GM19239 (cell line): ENCODE measurements around the gene TIAM1.
A peak's percentile ranks its signal among the peaks of the same experiment; 100 is the strongest.

Experiments
- DNase-seq: peaks from one replicate; pipeline ENCODE4 v3.0.0; 2011; ENCODE audit warnings: low spot score; ENCODE audit not compliant: insufficient read length
- FAIRE-seq: peaks from 2 replicates; lab custom pipeline; 2011; peaks lifted over from hg19 to GRCh38; lab: Jason Lieb, UNC

Gene TIAM1

DNA sequence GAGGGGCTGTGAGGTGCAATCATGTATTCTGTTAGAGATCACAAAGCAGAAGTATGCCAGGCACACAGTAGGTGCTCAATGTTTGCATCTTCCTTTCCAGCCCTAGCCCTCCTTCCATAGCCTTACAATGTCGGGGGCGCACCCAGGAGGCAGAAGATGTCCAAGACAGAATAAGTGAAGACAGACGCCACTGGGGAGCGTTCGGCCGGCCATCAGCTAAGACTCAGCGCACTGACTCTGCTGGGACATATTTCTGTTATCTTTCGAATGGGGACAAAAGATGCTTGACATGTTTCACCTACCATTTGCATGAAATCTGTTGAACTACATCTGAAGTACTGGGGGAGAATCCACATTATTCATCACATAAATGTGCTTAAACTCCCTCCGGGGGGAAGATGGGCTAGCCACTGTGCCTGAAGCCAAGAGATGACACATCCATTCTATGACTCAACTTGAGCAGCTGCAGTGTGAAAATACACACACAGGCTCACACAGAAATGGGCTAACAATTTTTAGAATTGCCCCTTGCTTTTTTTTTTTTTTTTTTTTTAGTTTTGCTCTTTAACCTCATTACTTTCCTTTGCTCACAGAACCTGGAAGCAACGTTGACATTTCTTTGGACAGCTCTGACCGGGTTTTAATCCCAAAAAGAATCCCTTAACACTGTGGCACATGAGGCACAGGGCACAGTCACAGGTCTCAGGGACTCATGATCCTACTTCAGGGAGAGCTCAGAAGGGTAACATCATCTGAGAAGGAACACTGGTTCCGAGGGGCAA is 7.9 kb downstream of the TIAM1 start:
- DNase-seq (no peak), FAIRE-seq (no peak)

DNA sequence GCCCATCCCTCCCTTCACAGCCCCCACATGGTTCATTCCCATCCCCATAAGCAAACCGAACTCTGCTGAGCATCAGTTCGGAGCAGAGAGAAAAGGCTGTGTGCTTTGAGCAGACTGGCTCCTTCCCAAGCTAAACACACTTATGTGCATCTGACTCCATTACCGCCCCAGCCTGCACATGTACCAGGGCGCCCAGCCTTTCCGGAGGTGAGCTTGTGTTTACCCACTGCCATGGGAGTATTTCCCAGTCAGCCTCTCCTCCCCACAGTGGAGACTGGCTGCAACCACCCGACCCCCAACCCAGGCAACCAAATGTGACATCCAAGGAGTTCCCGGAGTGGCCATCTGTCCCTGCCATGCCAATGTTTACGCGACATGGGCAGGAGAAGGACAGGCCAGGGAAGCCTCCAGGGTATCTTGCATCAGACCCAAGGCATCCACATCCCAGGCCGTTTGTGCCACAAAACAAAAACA is 9.4 kb downstream of the TIAM1 start:
- DNase-seq, result no peak
- FAIRE-seq, result no peak

DNA sequence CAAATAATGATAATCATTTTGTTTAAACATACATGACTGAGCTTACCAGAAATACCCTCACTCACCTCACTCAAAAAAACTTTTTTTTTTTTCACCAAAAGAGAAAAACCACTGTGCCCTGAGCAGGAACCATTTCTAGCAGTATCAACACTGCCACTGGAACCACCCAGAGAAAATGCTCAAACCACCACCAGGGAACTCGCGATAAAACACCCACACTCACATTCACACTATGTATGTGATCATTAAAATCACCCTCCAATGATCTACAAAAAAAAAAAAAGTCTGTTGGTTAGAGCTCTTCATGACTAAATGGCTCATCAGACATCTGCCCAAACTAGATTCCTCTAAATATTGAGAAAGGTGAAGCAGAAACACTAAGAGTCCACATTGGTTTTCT is 11.5 kb downstream of the TIAM1 start:
- FAIRE-seq, result no peak

DNA sequence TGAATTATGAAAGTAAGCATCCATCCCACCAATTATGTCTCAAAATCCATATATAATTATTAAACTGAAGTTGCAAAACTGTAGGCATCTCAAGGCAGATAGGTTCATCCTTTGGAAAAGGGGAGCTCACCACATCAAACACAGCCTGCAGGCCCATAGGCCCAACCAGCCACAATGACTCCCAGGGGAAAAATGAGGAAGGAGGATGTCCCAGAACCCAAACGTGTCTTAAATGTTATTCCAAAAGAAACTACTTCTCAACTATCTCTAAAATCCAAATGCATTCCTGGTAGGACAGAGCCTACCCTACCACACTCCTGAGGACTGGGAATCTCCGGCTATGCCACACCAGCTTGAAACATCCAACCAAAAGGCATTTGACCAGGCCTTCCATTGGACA is 12.8 kb downstream of the TIAM1 start:
- no peak for FAIRE-seq
- DNase-seq, result no peak

More for the DNA sequence above, 11.5 kb downstream of the TIAM1 start:
- no peak for DNase-seq

DNA sequence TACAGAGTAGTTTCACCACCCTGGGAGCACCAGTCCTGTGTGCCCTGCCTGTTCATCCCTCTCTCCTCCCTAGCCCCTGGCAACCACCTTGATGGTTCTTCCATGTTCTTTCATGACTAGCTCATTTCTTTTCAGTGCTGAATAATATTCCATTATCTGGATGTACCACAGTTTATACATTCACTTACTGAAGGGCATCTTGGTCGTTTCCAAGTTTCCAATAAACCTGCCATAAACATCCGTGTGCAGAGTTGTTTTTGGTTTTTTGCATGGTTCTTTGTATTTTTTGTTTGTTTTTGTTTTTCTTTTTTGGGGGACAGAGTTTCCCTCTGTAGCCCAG is 13.9 kb downstream of the TIAM1 start:
- no peak for FAIRE-seq
- DNase-seq, result no peak

DNA sequence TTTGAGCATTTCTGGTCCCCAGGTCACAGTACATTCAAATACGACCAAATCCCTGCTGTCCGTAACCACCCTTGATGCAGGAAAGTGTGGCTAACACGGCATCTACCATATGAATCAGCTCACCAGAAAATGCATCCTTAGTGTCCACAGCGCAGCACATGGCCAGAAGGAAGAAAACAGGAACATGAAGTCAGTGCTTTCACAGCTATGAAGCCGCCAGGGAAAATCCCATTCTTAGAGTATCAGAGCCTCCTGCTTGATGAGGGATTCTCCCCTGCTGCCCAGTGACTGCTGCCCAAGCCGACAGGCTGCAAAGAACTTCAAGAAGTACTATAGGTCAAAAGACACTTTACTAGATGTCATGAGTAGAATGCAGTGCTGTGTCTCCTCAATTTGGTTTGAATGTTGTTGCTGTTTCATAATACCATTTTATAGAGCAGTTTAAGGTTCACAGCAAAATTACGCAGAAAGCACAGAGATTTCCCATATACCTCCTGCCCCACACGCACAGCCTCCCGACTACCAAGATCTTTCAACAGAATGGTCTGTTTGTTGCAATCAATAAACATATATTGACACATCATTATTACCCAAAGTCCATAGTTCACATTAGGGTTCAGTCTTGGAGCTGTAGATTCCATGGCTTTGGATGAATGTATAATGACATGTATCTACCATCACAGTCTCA is 14.5 kb downstream of the TIAM1 start:
- FAIRE-seq (no peak), DNase-seq (no peak)

DNA sequence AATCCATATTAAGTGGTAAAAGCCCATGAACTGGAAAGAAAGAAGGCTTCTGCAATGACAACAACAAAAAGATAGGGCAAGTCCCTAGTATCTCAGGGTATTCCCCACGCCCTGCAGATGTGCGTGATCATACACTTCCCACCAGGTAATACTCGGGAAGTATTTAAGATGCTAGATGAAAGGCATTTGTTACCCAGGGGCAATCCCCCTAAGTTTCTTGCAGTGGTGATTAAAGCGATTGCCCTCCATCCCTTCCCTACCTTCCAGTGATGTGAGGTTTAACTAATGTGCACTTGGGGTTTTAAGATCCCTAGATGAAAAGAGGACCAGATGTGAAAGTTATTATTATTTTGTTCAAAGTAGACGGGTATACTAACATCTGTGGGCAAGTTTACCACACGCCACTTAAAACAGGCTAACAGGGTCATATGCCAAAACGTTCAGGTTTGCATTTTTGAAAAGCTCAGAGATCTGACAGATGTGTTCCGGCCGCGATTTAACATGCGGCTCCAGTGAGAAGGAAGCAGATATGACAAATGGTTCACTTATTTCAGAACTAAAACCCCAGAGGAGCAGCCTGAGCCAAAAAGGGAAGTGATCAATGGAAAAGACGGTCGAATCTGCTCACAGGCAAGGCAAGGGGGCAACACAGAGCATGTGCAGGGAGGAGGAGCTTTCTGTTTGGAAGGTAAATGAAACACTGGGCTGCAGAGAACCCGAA is 17.4 kb downstream of the TIAM1 start:
- DNase-seq (peak; percentile 74), FAIRE-seq (peak; percentile 99)

DNA sequence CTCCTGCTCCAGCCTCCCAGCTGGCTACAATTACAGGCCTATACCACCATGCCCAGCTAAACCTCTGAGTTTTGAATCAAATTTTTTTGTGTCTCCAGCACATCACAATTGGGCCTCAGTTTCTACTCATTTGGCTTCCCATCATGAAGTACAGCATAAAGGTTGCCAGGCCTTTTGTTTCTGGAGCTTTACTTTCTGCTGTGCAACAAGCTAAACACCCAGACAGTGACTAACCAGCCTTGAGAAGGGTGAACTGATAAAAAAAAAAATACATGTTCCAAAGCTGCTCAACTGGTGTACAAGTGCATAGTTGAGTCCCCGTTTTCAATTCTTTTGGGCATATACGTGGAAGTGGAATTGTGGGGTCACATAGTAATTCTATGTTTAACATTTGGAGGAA is 25.1 kb downstream of the TIAM1 start:
- FAIRE-seq (no peak), DNase-seq (no peak)

DNA sequence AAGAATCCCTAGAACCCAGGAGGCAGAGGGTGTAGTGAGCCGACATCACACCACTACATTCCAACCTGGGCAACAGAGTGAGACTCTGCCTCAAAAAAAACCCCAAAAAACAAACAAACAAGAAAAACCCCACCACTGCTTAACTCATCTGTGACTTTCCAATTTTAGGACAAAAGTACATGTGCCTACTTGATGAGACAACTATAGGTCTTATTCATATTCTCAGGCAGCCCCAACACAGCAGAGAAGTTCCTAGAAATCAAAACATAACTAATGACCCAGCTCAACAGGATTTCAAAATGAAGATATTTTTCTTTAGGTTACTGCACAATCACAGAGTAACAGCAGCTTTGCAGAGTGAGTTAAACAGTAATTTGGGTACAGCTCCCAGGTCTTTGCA is 26.4 kb downstream of the TIAM1 start:
- DNase-seq (no peak), FAIRE-seq (no peak)

DNA sequence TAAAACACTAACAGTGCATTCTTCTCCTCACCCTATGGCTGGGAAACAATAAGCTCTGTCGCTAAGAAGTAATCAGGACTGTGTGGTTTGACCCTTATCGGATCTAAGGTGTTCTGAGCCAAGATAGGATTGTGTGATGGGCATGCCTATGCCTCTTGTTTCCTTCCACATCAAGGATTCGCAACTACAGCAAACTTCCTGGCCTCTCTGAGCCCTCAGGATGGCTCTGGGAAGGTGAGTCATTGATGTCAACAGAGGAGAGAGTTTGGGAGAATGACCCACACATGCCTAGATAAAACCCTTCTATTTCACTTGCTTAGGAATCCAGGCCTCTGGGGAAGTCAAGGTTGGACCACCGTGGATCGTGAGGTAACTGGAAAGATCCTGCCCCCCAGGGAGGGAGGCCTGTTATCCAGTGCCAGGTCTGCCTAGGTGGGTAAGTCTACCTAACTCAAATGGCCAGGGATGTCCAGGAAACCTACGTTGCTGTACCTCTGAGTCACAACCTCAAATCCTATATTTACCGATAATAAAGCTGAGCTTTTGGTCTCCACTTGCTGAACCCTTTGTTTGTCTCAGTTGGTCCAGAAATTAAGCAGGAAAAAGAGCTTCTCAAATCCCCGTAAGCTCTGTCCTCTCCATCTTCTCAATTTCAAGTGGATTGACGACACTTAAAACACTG is 27.4 kb downstream of the TIAM1 start:
- DNase-seq (no peak), FAIRE-seq (no peak)

DNA sequence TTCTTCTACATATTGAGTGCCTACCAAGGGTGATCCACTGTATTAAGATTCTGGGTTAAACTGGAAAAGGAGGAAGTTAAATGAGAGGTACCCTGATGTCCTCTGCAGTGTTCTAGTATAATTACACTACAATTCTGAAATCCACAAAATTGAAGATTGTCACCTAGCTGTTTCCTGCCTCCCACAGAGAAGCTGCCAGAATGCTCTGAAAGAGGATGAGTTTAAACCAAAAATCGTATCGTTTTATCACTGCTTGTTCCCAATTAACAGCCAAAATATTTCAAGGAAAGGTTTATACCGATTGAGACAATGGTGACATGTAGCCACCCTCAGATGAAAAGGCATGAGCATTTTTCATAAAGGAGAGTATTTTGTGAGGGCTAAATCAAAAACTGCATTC is 28.0 kb downstream of the TIAM1 start:
- FAIRE-seq, result no peak
- no peak for DNase-seq

DNA sequence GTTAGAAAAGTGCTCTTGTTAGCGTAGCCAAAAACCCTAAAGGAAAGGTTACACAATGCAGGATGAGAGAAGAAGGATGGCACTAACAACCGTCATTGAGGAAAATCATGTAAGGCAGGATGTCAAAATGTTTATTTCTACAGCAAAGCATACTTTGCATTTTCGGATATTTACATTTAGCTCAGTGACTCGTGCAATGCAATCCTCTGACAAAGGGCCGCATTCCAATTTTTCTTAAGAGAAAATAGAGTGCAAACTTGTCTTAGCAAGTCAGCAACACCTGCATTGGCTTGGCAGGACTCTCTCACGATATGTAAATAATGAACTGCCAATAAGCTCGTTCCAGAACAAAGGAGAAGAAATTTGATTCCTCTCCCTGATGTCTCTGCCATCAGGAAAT is 33.3 kb downstream of the TIAM1 start:
- no peak for DNase-seq
- FAIRE-seq, result no peak

DNA sequence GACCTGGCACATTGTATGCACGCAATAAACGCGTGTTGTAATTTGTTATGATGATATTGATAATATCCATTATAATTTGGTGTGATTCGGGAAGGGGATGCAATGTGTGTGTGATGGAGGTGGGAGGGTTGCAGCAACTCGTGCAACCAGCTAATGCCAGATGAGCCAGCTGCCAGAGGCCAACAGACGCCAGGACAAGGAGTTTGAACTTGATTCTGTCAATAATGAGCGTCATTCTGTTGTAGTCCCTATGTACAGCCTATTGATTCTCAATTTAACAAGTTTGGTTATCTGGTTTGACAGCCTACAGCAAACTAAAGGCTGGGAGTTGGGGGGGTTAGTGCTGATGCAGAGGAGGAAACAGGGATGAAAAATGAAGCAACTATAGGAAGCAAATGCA is 35.5 kb downstream of the TIAM1 start:
- no peak for DNase-seq
- FAIRE-seq, result no peak

DNA sequence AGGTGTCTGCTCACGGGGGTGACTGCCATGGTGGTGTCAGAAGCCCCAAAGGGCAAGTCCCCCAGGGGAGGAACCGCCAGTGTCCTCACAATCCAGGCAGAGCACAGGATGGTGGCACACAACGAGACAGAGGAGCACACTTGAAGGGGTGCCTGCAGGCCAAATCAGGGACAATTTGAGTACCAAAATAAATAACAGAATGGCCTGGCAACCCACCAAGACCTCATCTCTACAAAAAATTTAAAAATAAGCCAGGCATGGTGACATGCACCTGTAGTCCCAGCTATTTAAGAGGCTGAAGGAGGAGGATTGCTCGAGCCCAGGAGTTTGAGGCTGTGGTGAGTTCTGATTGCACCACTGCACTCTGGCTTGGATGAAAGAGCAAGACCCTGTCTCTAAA is 38.2 kb downstream of the TIAM1 start:
- no peak for FAIRE-seq
- no peak for DNase-seq

DNA sequence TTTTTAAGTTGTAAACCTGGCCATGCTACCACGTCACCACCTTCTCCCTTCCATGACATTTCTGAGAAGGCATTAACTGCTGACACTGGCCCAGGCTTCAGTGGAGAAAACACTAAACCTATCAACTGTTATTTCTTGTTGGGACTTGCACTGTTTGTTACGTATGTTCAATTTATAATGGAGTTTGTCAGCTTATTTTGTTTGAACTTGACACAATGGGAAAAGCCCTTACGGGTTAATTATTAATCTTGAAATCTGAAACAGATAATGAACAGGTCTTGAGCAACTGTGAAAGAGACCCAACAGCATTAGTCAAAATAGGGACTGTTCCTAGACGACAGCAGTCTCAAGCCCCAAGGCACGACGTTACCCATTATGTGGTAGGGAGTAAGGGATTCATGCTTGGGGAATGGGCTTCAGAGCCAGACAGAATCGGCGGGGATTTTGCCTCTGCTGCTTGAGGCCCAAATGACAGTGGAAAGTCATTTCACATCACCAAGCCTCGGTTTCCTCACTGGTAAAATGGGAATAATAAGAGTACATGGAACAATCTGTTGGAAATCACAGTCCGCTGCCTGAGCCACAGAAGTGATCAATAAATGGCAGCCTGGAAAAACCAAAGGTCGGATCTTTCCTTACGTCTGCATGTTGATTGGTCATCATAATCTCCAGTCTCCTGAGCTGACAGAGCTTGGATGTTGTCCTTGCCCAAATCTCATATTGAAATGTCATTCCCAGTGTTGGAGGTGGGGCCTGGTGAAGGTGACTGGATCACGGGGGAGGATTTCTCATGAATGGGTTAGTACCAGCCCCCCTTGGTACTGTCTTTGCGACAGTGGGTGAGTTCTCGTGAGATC is 44.5 kb downstream of the TIAM1 start:
- DNase-seq (peak; percentile 3), FAIRE-seq (peak; percentile 81)

DNA sequence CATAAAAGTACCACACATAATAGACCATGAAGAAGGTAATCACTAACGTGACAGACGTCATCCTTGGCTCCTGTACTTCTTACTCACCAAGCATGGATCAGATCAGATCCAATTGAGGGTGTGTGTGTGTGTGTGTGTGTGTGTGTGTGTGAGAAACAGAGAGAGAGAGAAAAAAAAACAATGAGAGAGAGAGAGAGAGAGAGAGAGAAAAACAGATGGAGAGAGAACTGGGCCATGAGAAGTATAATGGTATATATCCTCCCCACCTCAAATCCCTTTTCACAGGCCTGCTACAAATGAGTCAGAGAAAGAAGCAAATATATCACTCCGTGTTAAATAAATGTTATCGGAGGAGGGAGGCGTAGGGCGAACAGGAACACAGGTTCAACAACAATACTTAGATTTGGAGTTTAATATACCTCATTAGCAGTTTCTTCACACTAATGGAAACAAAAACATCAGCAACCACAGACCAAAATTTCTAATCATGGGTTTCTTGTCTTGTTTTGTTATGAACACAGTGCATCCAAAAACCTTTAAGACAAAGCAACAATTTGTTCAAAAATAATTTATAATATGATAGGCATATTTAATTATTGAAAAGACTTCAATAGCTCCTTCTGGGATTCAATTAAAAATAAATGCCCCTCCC is 45.3 kb downstream of the TIAM1 start:
- DNase-seq, result no peak
- FAIRE-seq, result no peak

DNA sequence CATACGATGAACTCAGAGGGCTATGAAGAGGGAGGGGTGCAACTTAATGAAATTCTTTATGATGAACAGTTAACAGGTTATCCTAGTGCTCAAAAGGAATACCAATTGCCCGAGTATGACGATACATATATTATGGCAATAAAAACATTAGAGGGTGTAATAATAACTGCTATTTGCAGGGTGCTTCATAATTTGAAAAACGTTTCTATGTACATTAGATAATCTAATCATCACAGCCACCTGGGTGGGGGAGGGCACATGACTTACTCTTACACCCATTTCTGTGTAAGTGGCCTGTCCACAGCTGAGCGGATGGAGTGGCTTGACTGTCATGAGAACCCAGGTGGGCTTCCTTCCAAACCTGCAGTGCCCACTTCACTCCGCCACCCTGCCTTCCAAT is 46.3 kb downstream of the TIAM1 start:
- FAIRE-seq, result no peak
- no peak for DNase-seq

DNA sequence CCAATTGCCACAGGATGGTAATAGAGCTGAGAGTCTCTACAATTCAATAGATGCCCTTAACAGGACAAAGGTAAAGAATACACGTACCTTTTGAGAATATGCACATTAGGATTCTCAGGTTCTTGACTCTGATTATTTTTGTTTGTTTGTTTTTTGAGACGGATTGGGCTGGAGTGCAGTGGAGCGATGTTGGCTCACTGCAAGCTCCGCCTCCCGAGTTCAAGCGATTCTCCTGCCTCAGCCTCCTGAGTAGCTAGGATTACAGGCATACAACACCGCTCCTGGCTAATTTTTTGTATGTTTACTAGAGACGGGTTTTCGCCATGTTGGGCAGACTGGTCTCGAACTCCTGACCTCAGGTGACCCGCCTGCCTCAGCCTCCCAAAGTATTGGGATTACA is 48.4 kb downstream of the TIAM1 start:
- FAIRE-seq, result no peak

DNA sequence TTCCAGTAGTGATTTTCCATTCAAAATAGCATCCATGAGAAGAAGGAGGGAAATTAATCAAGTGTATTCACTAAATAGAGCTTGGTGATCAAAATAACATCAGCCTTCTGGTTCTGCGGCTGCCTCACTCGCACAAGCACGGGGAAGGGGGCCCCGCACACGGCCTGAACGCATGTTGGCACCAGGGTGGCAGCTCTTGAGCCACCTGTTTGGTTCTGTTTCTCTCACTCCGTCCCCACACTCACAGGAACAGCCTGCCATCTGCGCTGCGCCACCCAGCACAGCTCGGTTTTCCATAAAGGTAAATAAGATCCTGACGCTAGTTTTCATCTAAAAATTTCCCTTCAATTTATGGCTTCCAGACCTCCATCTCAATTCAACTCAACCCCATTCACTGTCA is 49.4 kb downstream of the TIAM1 start:
- DNase-seq, result no peak
- no peak for FAIRE-seq

More for the DNA sequence above, 48.4 kb downstream of the TIAM1 start:
- no peak for DNase-seq
